Chondrocyte (in vitro differentiated cells): Measurements from ENCODE around the gene GPS1. TPM values are rescaled to one million over a fixed set of nuclear protein-coding genes. Genes with fewer than 3 reads are reported as not detected.

ENCODE experiments used
- DNase-seq: peaks from one replicate; pipeline ENCODE4 v3.0.0; 2021; ENCODE audit warnings: mixed read lengths, low spot score
- H3K27ac Mint-ChIP-seq: one replicate; pipeline ENCODE4 v1.8.0; 2021; ENCODE audit warnings: mild to moderate bottlenecking, moderate library complexity, mixed read lengths; ENCODE audit not compliant: unreplicated experiment
- H3K27me3 Mint-ChIP-seq: 2 replicates; pipeline ENCODE4 v1.8.0; 2021; ENCODE audit warnings: low read depth, mixed read lengths
- H3K36me3 Mint-ChIP-seq: 2 replicates; pipeline ENCODE4 v1.8.0; 2021; ENCODE audit warnings: low read depth, mixed read lengths
- H3K4me1 Mint-ChIP-seq: 2 replicates; pipeline ENCODE4 v1.8.0; 2021; ENCODE audit warnings: low read depth, mild to moderate bottlenecking, mixed read lengths
- H3K4me3 Mint-ChIP-seq: one replicate; pipeline ENCODE4 v1.8.0; 2021; ENCODE audit warnings: mild to moderate bottlenecking, moderate library complexity, mixed read lengths; ENCODE audit not compliant: unreplicated experiment
- H3K9me3 Mint-ChIP-seq: 2 replicates; pipeline ENCODE4 v1.8.0; 2021; ENCODE audit warnings: low read depth, mixed read lengths
- CTCF ChIP-seq: fragments of 200-600 bp; sonication (generic); IDR thresholded peaks from 2 replicates; pipeline ENCODE4 v1.5.0; 2021; ENCODE audit warnings: antibody characterized with exemption, mild to moderate bottlenecking, moderate library complexity
- long read RNA-seq: library from polyadenylated mRNA; stranded (forward); transcript quantifications from one replicate; pipeline ENCODE4 v2.0.0, GENCODE V29; 2021
- total RNA-seq: library from RNA; stranded (reverse); gene quantifications from 3 replicates; pipeline ENCODE4 v1.2.1, GENCODE V29; 2021

GPS1 gene
- 79.8 to 103 TPM (median 82.8 TPM) in 3 replicates for total RNA-seq
- long read RNA-seq, transcript GPS1-226 (13 exons, 1,839 nt) = minor isoform, 13 of 156 reads
- long read RNA-seq, transcript GPS1-201 (13 exons, 1,842 nt) = minor isoform, 19 of 156 reads
- long read RNA-seq, transcript GPS1-228 (13 exons, 1,825 nt) = minor isoform, 7 of 156 reads
- long read RNA-seq, transcript GPS1-208 (13 exons, 1,874 nt) = major isoform, 68 of 156 reads
- long read RNA-seq, partial matches to known transcripts = 5 of 156 reads
- long read RNA-seq, other reads (novel, unspliced or antisense) = 31 of 156 reads

- H3K27me3 Mint-ChIP-seq = no peaks in the 10 kb centered on the region
- H3K9me3 Mint-ChIP-seq = no peaks in the 10 kb centered on the region
- peaks cover 17% of the 10 kb centered on the region for H3K4me1 Mint-ChIP-seq
- H3K4me3 Mint-ChIP-seq = peak within 1 kb of the TSS; percentile 86
- DNase-seq = no peak
- H3K27ac Mint-ChIP-seq = peak within 1 kb of the TSS; percentile 80
- TF ChIP-seq CTCF = no peak
- peaks cover 8% of the 10 kb centered on the region for H3K36me3 Mint-ChIP-seq
Observed at GRCh38 chr17:82051776-82052637, at the start of gene GPS1, which contains the start of gene RFNG. Gene GPS1, plus strand, starts transcription at chr17:82051898. Its CDS starts 34 bp downstream, at chr17:82051932. Gene RFNG, minus strand, starts transcription at chr17:82051811. Its CDS starts 45 bp downstream, at chr17:82051766.

- no peak for DNase-seq
- no peaks in the 10 kb centered on the region for H3K27me3 Mint-ChIP-seq
- no peaks in the 10 kb centered on the region for H3K9me3 Mint-ChIP-seq
- no peak for TF ChIP-seq CTCF
- peak overlapping the region; percentile 74 for H3K27ac Mint-ChIP-seq
- H3K4me1 Mint-ChIP-seq = peaks cover 18% of the 10 kb centered on the region
- H3K36me3 Mint-ChIP-seq = no peaks in the 10 kb centered on the region
- H3K4me3 Mint-ChIP-seq = peak overlapping the region; percentile 22
Observed at GRCh38 chr17:82003411-82004381, 48.0 kb upstream of the GPS1 start.

GRCh38 chr17:82004517-82005455 lies 46.9 kb upstream of the GPS1 start:
- no peak for DNase-seq
- Mint-ChIP-seq H3K9me3 (no peaks in the 10 kb centered on the region), H3K4me1 (peaks cover 18% of the 10 kb centered on the region), H3K36me3 (no peaks in the 10 kb centered on the region), H3K27me3 (no peaks in the 10 kb centered on the region), H3K4me3 (no peak overlapping the region), H3K27ac (no peak overlapping the region)
- no peak for TF ChIP-seq CTCF

DNA sequence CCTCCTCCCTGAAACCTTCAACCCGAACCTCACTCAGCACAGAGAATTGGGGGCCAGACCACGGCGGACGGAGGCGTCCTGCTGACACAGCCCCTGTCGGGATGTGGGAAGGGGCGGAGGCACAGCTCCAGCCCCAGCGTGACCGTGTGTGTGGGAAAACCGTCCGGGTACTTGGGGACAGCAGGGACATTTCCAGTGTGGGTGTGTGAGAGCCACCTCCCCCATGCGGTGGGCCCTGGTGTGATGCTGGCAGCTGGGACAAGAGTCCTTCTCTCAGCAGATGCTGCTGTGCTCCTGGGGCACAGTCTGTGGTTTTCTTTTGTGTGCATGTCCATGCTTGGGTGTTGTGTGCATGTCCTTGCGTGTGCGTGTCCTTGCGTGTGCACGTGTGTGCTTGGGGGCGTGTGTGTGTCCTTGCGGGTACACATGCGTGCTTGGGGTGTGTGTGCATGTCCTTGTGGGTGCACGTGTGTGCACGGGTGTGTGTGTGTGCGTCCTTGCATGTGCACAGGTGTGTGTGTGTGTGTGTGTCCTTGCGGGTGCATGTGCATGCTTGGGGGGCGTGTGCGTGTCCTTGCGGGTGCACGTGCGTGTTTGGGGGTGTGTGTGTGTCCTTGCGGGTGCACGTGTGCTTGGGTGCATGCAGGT lies 45.9 kb upstream of the GPS1 start:
- Mint-ChIP-seq H3K27ac (no peak overlapping the region), H3K4me1 (peaks cover 18% of the 10 kb centered on the region), H3K4me3 (no peak overlapping the region), H3K9me3 (no peaks in the 10 kb centered on the region), H3K27me3 (no peaks in the 10 kb centered on the region), H3K36me3 (no peaks in the 10 kb centered on the region)
- TF ChIP-seq CTCF = no peak
- DNase-seq = no peak
